ENCODE measurements around the gene YARS2.

GRCh38 chr12:32734952-32735351 lies 20.7 kb downstream of the YARS2 start:
- TF ChIP-seq CTCF (optimal IDR thresholded peaks at IDR 0.05 in 1 of 3, IDR thresholded peaks at IDR 0.05 in 1 of 3, conservative IDR thresholded peaks at IDR 0.05 in 1 of 3; ENCODE audit: extremely low read depth in 1 of 3, insufficient read depth in 2 of 3, low read length in 3 of 3), result no peak
- TF ChIP-seq EZH2 (IDR thresholded peaks at IDR 0.05; ENCODE audit: low read length), result no peak

All from keratinocyte (primary cell).